Kasumi-1 (cell line): ENCODE results near the gene SV2C.

Experiments
- DNase-seq, 2 experiments: peaks; one replicate each; lab custom pipeline; 2025; lab: John Stamatoyannopoulos, UW

The SV2C gene

DNA sequence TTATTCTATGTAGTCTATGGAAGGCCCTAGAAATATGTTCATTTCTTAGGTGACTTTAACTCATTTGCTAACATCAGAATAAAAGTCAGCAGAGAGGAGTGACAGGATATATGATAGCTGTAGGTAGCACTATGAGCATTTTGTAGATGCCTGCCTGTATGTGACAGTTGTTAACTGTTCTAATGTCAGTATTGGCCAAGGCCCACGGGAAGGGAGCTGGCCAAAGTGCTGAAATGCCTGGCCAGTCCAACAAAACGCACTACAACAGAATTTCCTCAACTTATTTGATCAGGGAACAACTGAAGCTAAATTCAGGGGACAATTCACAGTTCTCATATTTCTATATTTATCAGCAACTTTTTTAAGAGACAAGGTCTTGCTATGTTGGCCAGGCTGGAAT, 20.8 kb downstream of the SV2C start:
- DNase-seq = peak; percentile 44 to 45

DNA sequence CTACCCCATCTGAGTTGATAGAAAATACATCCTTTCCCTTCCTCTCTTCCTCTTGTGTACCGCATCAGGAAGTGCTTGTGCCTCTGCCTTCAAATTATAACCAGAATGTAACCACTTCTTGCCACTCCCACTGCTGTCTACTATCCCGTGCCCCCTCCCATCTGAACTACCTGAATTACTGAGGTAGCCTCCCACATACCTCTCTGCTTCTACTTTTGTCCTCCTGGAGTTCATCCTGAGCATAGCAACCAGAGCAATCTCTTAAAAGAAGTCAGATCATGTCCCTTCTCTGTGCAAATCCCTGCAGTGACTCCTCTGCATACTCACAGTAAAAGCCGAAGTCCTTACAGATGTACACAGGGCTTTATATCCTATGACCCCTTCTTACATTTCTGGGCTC, 23.0 kb downstream of the SV2C start:
- DNase-seq = no peak

- no peak for DNase-seq
Observed at GRCh38 chr5:76111477-76112174, 28.4 kb downstream of the SV2C start.

- DNase-seq = no peak
Observed at GRCh38 chr5:76113103-76113502, 29.9 kb downstream of the SV2C start.

DNA sequence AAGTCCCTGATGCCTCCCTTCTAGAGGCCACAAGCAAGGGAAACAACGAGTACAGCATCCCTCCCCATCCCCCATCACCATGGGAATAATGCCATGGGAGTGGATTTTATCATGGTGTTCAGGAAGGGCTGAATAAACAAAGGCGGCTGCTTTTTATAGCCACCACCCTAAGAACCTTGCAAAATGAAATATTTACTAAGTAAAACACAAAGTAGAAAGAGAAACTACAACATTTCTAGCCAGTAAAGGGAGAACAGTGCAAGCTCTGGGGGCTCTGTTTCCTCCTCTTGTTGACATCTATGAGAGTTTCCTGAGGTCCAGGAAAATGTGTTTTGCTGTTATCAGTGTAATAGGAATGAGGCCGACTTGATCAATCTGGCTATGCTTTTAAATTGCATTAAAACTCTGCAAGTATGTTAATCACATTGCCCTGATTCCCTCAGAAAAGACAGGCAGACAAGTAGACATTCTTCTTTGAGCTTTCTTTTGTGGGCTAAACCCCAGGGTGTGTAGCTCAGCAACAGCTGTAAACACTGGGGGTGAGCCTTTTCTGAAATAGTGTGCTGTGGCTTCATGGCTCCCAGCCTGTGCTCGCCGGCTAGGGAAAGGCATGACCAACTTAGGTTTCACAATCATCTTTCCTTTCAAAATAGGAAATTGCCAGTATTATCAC, 31.1 kb downstream of the SV2C start:
- no peak for DNase-seq

DNA sequence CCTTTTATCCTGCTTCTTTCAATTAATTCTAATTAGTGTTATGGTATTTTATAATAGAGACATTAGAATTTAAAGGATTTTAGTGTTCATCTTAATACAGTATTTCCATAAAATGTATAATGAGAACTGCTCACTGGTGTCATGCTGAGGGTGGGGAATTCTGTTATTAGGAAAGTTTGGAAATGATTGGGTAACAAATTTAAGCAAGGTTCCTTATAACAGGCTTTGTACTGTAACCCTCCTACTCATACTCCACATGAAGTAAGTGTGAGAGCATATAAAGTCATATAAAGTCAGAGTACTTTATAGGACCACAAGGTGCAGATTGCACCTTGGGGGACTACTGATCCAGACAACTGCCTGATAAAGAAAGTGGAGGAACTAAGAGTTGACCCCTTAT, 42.2 kb downstream of the SV2C start:
- no peak for DNase-seq

- DNase-seq = no peak
Observed at GRCh38 chr5:76125888-76126287, 42.7 kb downstream of the SV2C start.

GRCh38 chr5:76134003-76134402, 50.8 kb downstream of the SV2C start:
- DNase-seq = no peak

GRCh38 chr5:76134646-76135045, 51.5 kb downstream of the SV2C start:
- DNase-seq = no peak

DNA sequence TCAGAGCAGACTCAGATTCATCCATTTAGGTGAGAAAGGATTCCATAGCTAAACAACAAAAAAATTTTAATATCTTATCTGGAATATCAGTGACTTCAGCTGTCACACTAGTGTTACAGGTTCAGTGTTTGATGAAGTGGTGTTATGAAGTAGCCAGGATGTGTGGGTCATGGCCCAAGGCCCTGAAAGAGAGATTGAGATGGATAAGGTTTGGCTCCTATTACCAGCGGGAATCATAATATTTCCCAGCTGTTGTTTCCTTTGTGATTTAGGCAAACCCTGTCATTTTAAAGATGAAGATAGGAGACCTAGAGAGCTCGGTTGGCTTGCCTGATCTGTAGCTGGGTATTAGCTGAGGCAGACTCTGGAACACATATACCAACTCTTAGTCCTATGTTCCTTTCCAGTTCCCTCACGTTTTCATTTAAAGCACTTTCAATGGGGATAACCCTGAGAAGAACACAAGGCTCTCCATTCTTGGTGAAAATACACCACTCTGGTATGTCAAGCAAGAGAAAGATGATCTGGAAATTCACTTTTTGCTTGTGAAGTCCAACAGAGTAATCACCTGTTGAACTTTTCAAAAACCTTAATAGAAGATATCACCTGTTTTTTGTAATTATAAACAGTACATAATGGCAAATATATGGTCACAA, 54.8 kb downstream of the SV2C start:
- no peak for DNase-seq

- DNase-seq = no peak
Observed at GRCh38 chr5:76143884-76144283, 60.7 kb downstream of the SV2C start.

- no peak for DNase-seq
Observed at GRCh38 chr5:76144513-76145274, 61.5 kb downstream of the SV2C start.

- DNase-seq = peak; percentile 24 to 35
Observed at GRCh38 chr5:76145945-76146344, 62.8 kb downstream of the SV2C start.

GRCh38 chr5:76149636-76150035, 66.5 kb downstream of the SV2C start:
- no peak for DNase-seq

DNA sequence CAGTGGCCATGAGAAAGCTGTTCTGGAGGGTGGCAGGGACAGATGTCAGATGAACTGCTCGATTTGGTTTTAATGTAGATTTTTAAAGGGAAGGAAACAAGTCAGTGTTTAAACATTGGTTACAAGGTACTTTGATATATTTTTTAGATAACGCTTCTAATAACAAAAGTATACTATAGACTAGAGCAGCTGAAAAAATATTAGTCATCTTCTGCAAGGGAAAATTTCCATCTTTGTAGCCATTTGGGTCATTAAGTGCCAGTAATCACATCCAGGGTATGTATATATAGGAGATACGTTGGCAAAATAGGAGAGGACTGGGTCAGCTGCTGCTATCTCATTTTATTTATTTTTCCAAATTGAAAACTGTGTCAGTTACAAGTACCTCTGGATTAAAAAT, 69.0 kb downstream of the SV2C start:
- no peak for DNase-seq

- DNase-seq = no peak
Observed at GRCh38 chr5:76152700-76153099, 69.5 kb downstream of the SV2C start.

GRCh38 chr5:76153271-76153670, 70.1 kb downstream of the SV2C start:
- DNase-seq = no peak

GRCh38 chr5:76154009-76154690, 71.0 kb downstream of the SV2C start:
- DNase-seq = no peak

GRCh38 chr5:76155536-76155935, 72.4 kb downstream of the SV2C start:
- DNase-seq = no peak

DNA sequence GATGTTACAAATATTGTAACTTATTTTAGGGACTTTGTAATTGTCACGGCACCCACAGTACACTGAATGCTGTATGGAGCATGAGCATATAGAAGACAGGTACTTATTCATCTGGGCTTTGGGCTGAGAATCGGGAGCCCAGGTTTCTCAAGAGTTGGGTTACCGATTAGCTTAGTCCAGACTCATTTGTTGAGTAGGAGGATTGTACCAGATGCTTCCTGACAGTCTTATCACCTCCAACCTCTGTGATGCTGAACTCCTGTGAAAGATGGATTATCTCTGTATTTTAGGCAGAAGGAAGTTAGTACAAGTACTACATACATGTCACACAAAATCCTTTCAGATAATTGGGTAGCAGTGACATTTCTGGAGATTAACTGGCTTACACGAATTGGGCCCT, 79.2 kb downstream of the SV2C start:
- no peak for DNase-seq

- no peak for DNase-seq
Observed at GRCh38 chr5:76163111-76163628, 80.0 kb downstream of the SV2C start.

- no peak for DNase-seq
Observed at GRCh38 chr5:76165029-76165428, 81.8 kb downstream of the SV2C start.
